CD4-positive, alpha-beta T cell (primary cell): ENCODE data around the gene ACTR3C. TPM values are rescaled to one million over a fixed set of nuclear protein-coding genes. Genes with fewer than 3 reads are reported as not detected.
"Not testable (repeated sequence)": the region's sequence is repeated elsewhere in the genome, so short reads cannot be mapped to it uniquely, and the experiment has no call there.

Source experiments
- ATAC-seq: fragments of 200-7000 bp; cut with Tn5 transposase; one replicate; pipeline ENCODE4 v1.10.0; 2022; ENCODE audit warnings: mild to moderate bottlenecking; ENCODE audit not compliant: poor library complexity
- CTCF ChIA-PET: fragments of 350-600 bp; sonication (Branson Sonifier 250); formaldehyde crosslinking; loops from one replicate; lab custom pipeline; 2021; ENCODE audit warnings: antibody characterized with exemption, inconsistent platforms; lab: Charles Lee
- POLR2A ChIA-PET: fragments of 350-600 bp; sonication (Branson Sonifier 250); formaldehyde crosslinking; loops from one replicate; lab custom pipeline; 2021; ENCODE audit warnings: antibody characterized with exemption, inconsistent platforms; lab: Charles Lee
- DNase-seq, 14 experiments: peaks; one replicate each; pipeline ENCODE4 v3.0.0-alpha.2; 2013 to 2020; ENCODE audit warnings: mixed read lengths in 2 of 14
- H3K27ac ChIP-seq, 2 donors: one replicate each; pipeline versions ENCODE4 v1.5.1 to v1.7.0; 2013; ENCODE audit warnings: low read length in 2 of 2, low read depth in 1 of 2, mild to moderate bottlenecking in 1 of 2
- H3K27me3 ChIP-seq, 2 experiments: 1 replicate in 1 of 2; 2 replicates in 1 of 2; pipeline versions ENCODE4 v1.6.1 to v1.7.0; 2013; ENCODE audit warnings: low read length in 2 of 2, control low read depth in 1 of 2, mild to moderate bottlenecking in 1 of 2, moderate library complexity in 1 of 2; ENCODE audit not compliant: insufficient read depth in 2 of 2, control insufficient read depth in 1 of 2
- H3K36me3 ChIP-seq: one replicate; pipeline ENCODE4 v1.6.1; 2013; ENCODE audit warnings: low read length, control low read depth; ENCODE audit not compliant: insufficient read depth
- H3K4me1 ChIP-seq: one replicate; pipeline ENCODE4 v1.6.1; 2013; ENCODE audit warnings: low read length, control low read depth; ENCODE audit not compliant: insufficient read depth
- H3K4me3 ChIP-seq: one replicate; pipeline ENCODE4 v1.5.1; 2013; ENCODE audit warnings: mild to moderate bottlenecking, low read length, moderate library complexity
- H3K9me3 ChIP-seq, 2 experiments: 1 replicate in 1 of 2; 2 replicates in 1 of 2; pipeline versions ENCODE4 v1.6.1 to v1.7.0; 2013; ENCODE audit warnings: low read length in 2 of 2, mild to moderate bottlenecking in 2 of 2, control low read depth in 1 of 2, moderate library complexity in 1 of 2; ENCODE audit not compliant: control insufficient read depth in 1 of 2, insufficient read depth in 1 of 2
- H3K27ac Mint-ChIP-seq: one replicate; pipeline ENCODE4 v1.8.0; 2020; ENCODE audit warnings: mixed read lengths
- H3K27me3 Mint-ChIP-seq: one replicate; pipeline ENCODE4 v1.8.0; 2021; ENCODE audit warnings: mixed read lengths
- H3K36me3 Mint-ChIP-seq: one replicate; pipeline ENCODE4 v1.8.0; 2021; ENCODE audit warnings: low read depth, mixed read lengths
- H3K4me1 Mint-ChIP-seq: one replicate; pipeline ENCODE4 v1.8.0; 2021; ENCODE audit warnings: low read depth, mixed read lengths
- H3K4me3 Mint-ChIP-seq: one replicate; pipeline ENCODE4 v1.8.0; 2020; ENCODE audit warnings: mild to moderate bottlenecking, mixed read lengths
- H3K9me3 Mint-ChIP-seq: one replicate; pipeline ENCODE4 v1.8.0; 2020; ENCODE audit warnings: mixed read lengths
- intact Hi-C, 2 experiments: fragments of 100-400 bp; cut with DNase I in 1 of 2; cut with micrococcal nuclease in 1 of 2; formaldehyde crosslinking; loops; one replicate each; pipeline versions ENCODE4 v1.15.1 to v1.9.0; 2023 to 2025; cut with DNase I, micrococcal nuclease
- total RNA-seq, 174 experiments: library from RNA in 2 of 174; stranded (reverse) in 2 of 174; gene quantifications; one replicate each; pipeline ENCODE4 v1.2.3 and lab custom pipeline; 2021 to 2026

The ACTR3C gene
- total RNA-seq, 2 experiments from 2014 or later = 1.9 to 3.4 TPM

DNA sequence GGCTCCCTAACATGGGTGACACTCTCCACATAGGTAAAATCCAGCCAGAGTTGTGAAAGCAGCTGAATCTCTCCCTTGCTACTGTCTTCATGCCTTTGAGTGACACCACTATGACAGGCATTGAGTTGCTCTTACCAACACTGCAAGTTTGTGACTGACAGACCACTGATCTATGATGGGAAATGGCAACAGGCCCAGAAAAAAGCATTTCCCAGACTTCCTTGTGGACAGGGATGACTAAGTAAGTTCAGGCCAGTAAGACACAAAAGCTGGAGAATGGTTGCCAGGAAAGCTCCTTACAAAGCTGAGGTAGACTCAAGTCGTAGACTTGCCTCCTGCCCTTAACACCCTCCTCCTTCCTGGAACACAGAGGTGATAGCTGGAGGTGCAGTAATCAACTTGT, 20.4 kb downstream of the ACTR3C start:
- H3K4me1 Mint-ChIP-seq, H3K4me1 ChIP-seq, POLR2A ChIA-PET, CTCF ChIA-PET, H3K27ac ChIP-seq, DNase-seq, H3K36me3 ChIP-seq, H3K9me3 Mint-ChIP-seq, H3K27me3 ChIP-seq, H3K27me3 Mint-ChIP-seq, H3K4me3 ChIP-seq, H3K36me3 Mint-ChIP-seq, ATAC-seq, H3K4me3 Mint-ChIP-seq, H3K9me3 ChIP-seq, H3K27ac Mint-ChIP-seq, intact Hi-C loops: not testable (repeated sequence)

DNA sequence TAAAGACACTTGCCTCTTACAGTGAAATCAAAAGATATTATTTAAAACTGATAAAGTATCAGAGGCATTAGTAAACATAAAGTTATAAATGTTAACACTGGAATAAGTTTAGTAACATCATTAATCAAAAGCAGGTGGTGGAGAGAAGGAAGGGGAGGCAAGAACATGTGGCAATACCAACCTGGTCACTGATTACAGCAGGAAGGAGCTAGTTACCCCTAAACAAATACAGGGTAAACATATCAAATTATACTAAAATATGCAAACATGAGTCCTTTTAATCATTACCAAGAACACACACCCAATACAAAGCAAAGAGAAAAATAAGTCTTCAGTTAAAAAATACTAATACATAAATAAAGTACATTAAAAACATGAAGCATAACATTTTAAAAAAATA, 25.4 kb downstream of the ACTR3C start:
- H3K9me3 ChIP-seq, H3K4me1 ChIP-seq, intact Hi-C loops, H3K27ac ChIP-seq, H3K4me3 ChIP-seq, H3K36me3 ChIP-seq, H3K4me1 Mint-ChIP-seq, H3K36me3 Mint-ChIP-seq, DNase-seq, H3K27me3 ChIP-seq, POLR2A ChIA-PET, H3K27ac Mint-ChIP-seq, H3K4me3 Mint-ChIP-seq, H3K9me3 Mint-ChIP-seq, H3K27me3 Mint-ChIP-seq, ATAC-seq, CTCF ChIA-PET: not testable (repeated sequence)

- H3K36me3 Mint-ChIP-seq, POLR2A ChIA-PET, H3K27ac ChIP-seq, H3K27me3 ChIP-seq, intact Hi-C loops, H3K9me3 ChIP-seq, DNase-seq, H3K9me3 Mint-ChIP-seq, H3K27me3 Mint-ChIP-seq, H3K4me1 Mint-ChIP-seq, H3K27ac Mint-ChIP-seq, ATAC-seq, H3K36me3 ChIP-seq, H3K4me3 ChIP-seq, H3K4me3 Mint-ChIP-seq, H3K4me1 ChIP-seq, CTCF ChIA-PET: not testable (repeated sequence)
These were observed 26.5 kb downstream of the ACTR3C start for GRCh38 chr7:150296802-150297201.

- CTCF ChIA-PET, H3K9me3 ChIP-seq, H3K36me3 Mint-ChIP-seq, DNase-seq, H3K4me3 Mint-ChIP-seq, H3K36me3 ChIP-seq, H3K4me1 Mint-ChIP-seq, H3K4me3 ChIP-seq, POLR2A ChIA-PET, H3K4me1 ChIP-seq, H3K9me3 Mint-ChIP-seq, H3K27me3 Mint-ChIP-seq, H3K27ac ChIP-seq, H3K27me3 ChIP-seq, ATAC-seq, intact Hi-C loops, H3K27ac Mint-ChIP-seq: not testable (repeated sequence)
These were observed 27.7 kb downstream of the ACTR3C start for GRCh38 chr7:150295614-150296013.

DNA sequence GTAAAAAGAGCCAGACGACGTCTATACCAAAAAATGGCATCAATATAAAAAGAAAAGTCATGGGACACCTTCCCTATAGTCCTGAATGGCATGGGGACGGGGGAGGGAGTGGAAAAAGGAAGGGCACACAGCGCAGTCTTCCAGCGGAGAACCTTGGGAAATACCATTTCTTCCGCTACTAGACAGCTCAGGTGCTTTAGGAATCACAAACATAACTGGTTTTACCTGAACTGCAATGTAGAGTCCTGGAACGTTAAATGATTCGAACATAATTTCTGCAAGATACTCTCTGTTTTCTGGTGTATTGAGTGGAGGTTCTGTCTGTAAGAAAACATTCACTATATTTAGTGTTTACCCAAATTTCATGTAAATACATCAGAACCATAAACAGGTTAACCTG, 28.3 kb downstream of the ACTR3C start:
- H3K4me1 Mint-ChIP-seq, H3K4me1 ChIP-seq, H3K27ac ChIP-seq, POLR2A ChIA-PET, H3K27ac Mint-ChIP-seq, H3K4me3 ChIP-seq, ATAC-seq, H3K36me3 Mint-ChIP-seq, H3K27me3 Mint-ChIP-seq, H3K36me3 ChIP-seq, DNase-seq, intact Hi-C loops, H3K9me3 Mint-ChIP-seq, CTCF ChIA-PET, H3K4me3 Mint-ChIP-seq, H3K9me3 ChIP-seq, H3K27me3 ChIP-seq: not testable (repeated sequence)

DNA sequence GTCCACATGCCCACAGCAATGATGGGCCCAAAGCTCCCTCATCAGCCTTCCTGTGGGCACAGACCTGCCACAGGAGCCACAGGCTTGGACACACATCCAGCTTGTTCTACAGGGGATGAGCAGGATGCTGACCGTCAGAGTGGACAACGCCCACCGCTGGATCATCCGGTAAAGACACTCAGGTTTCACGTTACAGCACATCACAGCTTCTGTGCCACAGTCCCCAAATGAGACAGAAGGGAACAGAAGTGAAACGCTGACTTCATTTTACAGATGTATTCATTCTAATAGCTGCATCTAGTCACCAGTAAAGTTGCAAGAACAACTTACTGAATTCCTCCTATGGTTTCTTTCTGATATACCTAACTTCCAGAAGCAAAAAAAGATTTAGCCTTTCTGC, 33.0 kb downstream of the ACTR3C start:
- H3K4me3 Mint-ChIP-seq, H3K4me3 ChIP-seq, H3K36me3 ChIP-seq, H3K36me3 Mint-ChIP-seq, H3K4me1 ChIP-seq, POLR2A ChIA-PET, DNase-seq, CTCF ChIA-PET, H3K4me1 Mint-ChIP-seq, intact Hi-C loops, ATAC-seq, H3K27me3 Mint-ChIP-seq, H3K27me3 ChIP-seq, H3K27ac Mint-ChIP-seq, H3K9me3 ChIP-seq, H3K9me3 Mint-ChIP-seq, H3K27ac ChIP-seq: not testable (repeated sequence)

- POLR2A ChIA-PET, ATAC-seq: not testable (repeated sequence)
These were observed 34.5 kb downstream of the ACTR3C start for GRCh38 chr7:150288816-150289215.

More at GRCh38 chr7:150288816-150289215, 34.5 kb downstream of the ACTR3C start:
- H3K27me3 Mint-ChIP-seq, H3K4me1 ChIP-seq, H3K27ac Mint-ChIP-seq, DNase-seq, H3K27ac ChIP-seq, H3K27me3 ChIP-seq, H3K9me3 ChIP-seq, H3K4me1 Mint-ChIP-seq, H3K36me3 ChIP-seq, H3K4me3 Mint-ChIP-seq, H3K9me3 Mint-ChIP-seq, H3K36me3 Mint-ChIP-seq, CTCF ChIA-PET, H3K4me3 ChIP-seq: not testable (repeated sequence)
- intact Hi-C loops = loop anchor here (5.0 to 10.0 kb wide), 5 partner anchors 133 to 886 kb away; no protein-coding TSS in a partner anchor
